IMR-90 (cell line): Measurements from ENCODE around the gene FAF2. TPM values are rescaled to one million over a fixed set of nuclear protein-coding genes. Genes with fewer than 3 reads are reported as not detected.

Experiments
- ATAC-seq: fragments of 200-7000 bp; cut with Tn5 transposase; 2 replicates; pipeline ENCODE4 v1.9.1; 2020; ENCODE audit warnings: low read depth, mild to moderate bottlenecking, moderate library complexity
- BruUV-seq: library from RNA; stranded (reverse); fragments of 400-500 nt; replicated peaks from 2 replicates; lab custom pipeline; 2021; lab: Mats Ljungman, UMichigan
- CTCF ChIA-PET: fragments of 300-600 bp; formaldehyde crosslinking; extraction: SDS; loops from one replicate; lab custom pipeline; 2021; ENCODE audit warnings: antibody characterized with exemption; lab: Yijun Ruan, JAX
- POLR2A ChIA-PET: fragments of 300-600 bp; sonication (Branson Sonifier 250); formaldehyde crosslinking; loops from one replicate; lab custom pipeline; 2022; ENCODE audit warnings: antibody characterized with exemption; ENCODE audit not compliant: unreplicated experiment; lab: Charles Lee
- DNase-seq: peaks from one replicate; pipeline ENCODE4 v3.0.0; 2013
- H2AFZ ChIP-seq: replicated peaks from 2 replicates; pipeline ENCODE3; 2013; ENCODE audit warnings: low read length, mild to moderate bottlenecking; ENCODE audit not compliant: poor library complexity
- H2AK5ac ChIP-seq: 2 replicates; pipeline ENCODE4 v1.6.1; 2013; ENCODE audit warnings: low read depth, low read length, inconsistent platforms
- H2AK9ac ChIP-seq: replicated peaks from 2 replicates; pipeline ENCODE3; 2013; ENCODE audit warnings: mild to moderate bottlenecking, low read depth, low read length, moderate library complexity; ENCODE audit not compliant: poor library complexity
- H2BK120ac ChIP-seq: 2 replicates; pipeline ENCODE4 v1.6.1; 2013; ENCODE audit warnings: low read depth, low read length, inconsistent platforms
- H2BK15ac ChIP-seq: 3 replicates; pipeline ENCODE4 v1.6.1; 2013; ENCODE audit warnings: low read depth, low read length, inconsistent platforms
- H2BK20ac ChIP-seq: 2 replicates; pipeline ENCODE4 v1.6.1; 2013; ENCODE audit warnings: low read depth, mild to moderate bottlenecking, inconsistent platforms, low read length, moderate library complexity
- H2BK5ac ChIP-seq: 2 replicates; pipeline ENCODE4 v1.6.1; 2013; ENCODE audit warnings: mild to moderate bottlenecking, low read depth, low read length, inconsistent platforms; ENCODE audit not compliant: poor library complexity, severe bottlenecking
- H3K14ac ChIP-seq: replicated peaks from 2 replicates; pipeline ENCODE4 v1.6.1; 2013; ENCODE audit warnings: low read depth, low read length, inconsistent platforms
- H3K18ac ChIP-seq: 2 replicates; pipeline ENCODE4 v1.6.1; 2013; ENCODE audit warnings: low read depth, low read length, control low read depth
- H3K23ac ChIP-seq: 2 replicates; pipeline ENCODE4 v1.6.1; 2013; ENCODE audit warnings: low read depth, low read length, inconsistent platforms
- H3K27ac ChIP-seq: 2 replicates; pipeline ENCODE4 v1.5.1; 2013; ENCODE audit warnings: mild to moderate bottlenecking, control low read depth, low read length; ENCODE audit not compliant: insufficient read depth
- H3K27me3 ChIP-seq: 2 replicates; pipeline ENCODE4 v1.6.1; 2013; ENCODE audit warnings: low read length; ENCODE audit not compliant: control insufficient read depth, insufficient read depth
- H3K36me3 ChIP-seq: 2 replicates; pipeline ENCODE4 v1.6.1; 2013; ENCODE audit warnings: low read length, mixed read lengths; ENCODE audit not compliant: control insufficient read depth, insufficient read depth
- H3K4ac ChIP-seq: 2 replicates; pipeline ENCODE4 v1.6.1; 2013; ENCODE audit warnings: low read depth, low read length, inconsistent platforms
- H3K4me1 ChIP-seq: 2 replicates; pipeline ENCODE4 v1.6.1; 2013; ENCODE audit warnings: low read length, mixed read lengths; ENCODE audit not compliant: control insufficient read depth, insufficient read depth
- H3K4me2 ChIP-seq: 2 replicates; pipeline ENCODE4 v1.6.1; 2013; ENCODE audit warnings: low read depth, mild to moderate bottlenecking, control low read depth, low read length, moderate library complexity
- H3K4me3 ChIP-seq: 2 replicates; pipeline ENCODE4 v1.5.1; 2013; ENCODE audit warnings: low read depth, mild to moderate bottlenecking, control low read depth, low read length, moderate library complexity; ENCODE audit not compliant: insufficient read depth
- H3K56ac ChIP-seq: 2 replicates; pipeline ENCODE4 v1.6.1; 2013; ENCODE audit warnings: low read length, inconsistent platforms; ENCODE audit not compliant: insufficient read depth; ENCODE audit errors: extremely low read depth
- H3K79me1 ChIP-seq, 2 experiments: 2 replicates each; pipeline ENCODE4 v1.6.1; 2013; ENCODE audit warnings: low read length in 2 of 2, inconsistent platforms in 1 of 2, low read depth in 1 of 2
- H3K9ac ChIP-seq: 2 replicates; pipeline ENCODE4 v1.6.1; 2013; ENCODE audit warnings: low read depth, low read length, control low read depth
- H3K9me1 ChIP-seq: 2 replicates; pipeline ENCODE4 v1.6.1; 2013; ENCODE audit warnings: low read length, inconsistent platforms; ENCODE audit not compliant: insufficient read depth
- H3K9me3 ChIP-seq: 2 replicates; pipeline ENCODE4 v1.6.1; 2013; ENCODE audit warnings: low read length; ENCODE audit not compliant: control insufficient read depth, insufficient read depth
- H4K20me1 ChIP-seq: 2 replicates; pipeline ENCODE4 v1.6.1; 2013; ENCODE audit warnings: low read length, inconsistent platforms; ENCODE audit not compliant: insufficient read depth
- H4K5ac ChIP-seq: 2 replicates; pipeline ENCODE4 v1.6.1; 2013; ENCODE audit warnings: mild to moderate bottlenecking, low read depth, low read length, control low read depth
- H4K8ac ChIP-seq, 2 experiments: 2 replicates each; pipeline ENCODE4 v1.6.1; 2013; ENCODE audit warnings: low read depth in 2 of 2, low read length in 2 of 2, control low read depth in 1 of 2, inconsistent platforms in 1 of 2
- H4K91ac ChIP-seq: 2 replicates; pipeline ENCODE4 v1.6.1; 2013; ENCODE audit warnings: low read depth, low read length, inconsistent platforms; ENCODE audit not compliant: insufficient read depth
- BHLHE40 ChIP-seq: fragments of 150-350 bp; IDR thresholded peaks from 2 replicates; pipeline ENCODE4 v1.6.1; 2016; ENCODE audit warnings: mild to moderate bottlenecking, low read depth, low read length
- CEBPB ChIP-seq: IDR thresholded peaks from 2 replicates; pipeline ENCODE4 v1.6.1; 2012; ENCODE audit warnings: low read depth, low read length, improper control_type of control experiment
- CTCF ChIP-seq: conservative IDR thresholded peaks from 2 replicates; pipeline ENCODE4 v1.5.1; 2012; ENCODE audit warnings: mild to moderate bottlenecking, low read depth, low read length, improper control_type of control experiment
- FOS ChIP-seq: fragments of 150-350 bp; IDR thresholded peaks from 2 replicates; pipeline ENCODE4 v1.6.1; 2016; ENCODE audit warnings: low read depth, low read length
- MAFK ChIP-seq: IDR thresholded peaks from 2 replicates; pipeline ENCODE4 v1.6.1; 2012; ENCODE audit warnings: low read depth, low read length, improper control_type of control experiment
- MAZ ChIP-seq: IDR thresholded peaks from 2 replicates; pipeline ENCODE4 v1.6.1; 2012; ENCODE audit warnings: low read depth, mild to moderate bottlenecking, low read length, improper control_type of control experiment, moderate library complexity, borderline replicate concordance
- MXI1 ChIP-seq: IDR thresholded peaks from 2 replicates; pipeline ENCODE4 v1.6.1; 2012; ENCODE audit warnings: low read depth, mild to moderate bottlenecking, low read length, moderate library complexity, borderline replicate concordance
- POLR2A ChIP-seq: IDR thresholded peaks from 2 replicates; pipeline ENCODE4 v1.6.1; 2012; ENCODE audit warnings: mild to moderate bottlenecking, low read depth, low read length
- RAD21 ChIP-seq: IDR thresholded peaks from 2 replicates; pipeline ENCODE4 v1.6.1; 2012; ENCODE audit warnings: low read length, improper control_type of control experiment
- RCOR1 ChIP-seq: IDR thresholded peaks from 2 replicates; pipeline ENCODE4 v1.6.1; 2012; ENCODE audit warnings: mild to moderate bottlenecking, low read length, improper control_type of control experiment; ENCODE audit not compliant: insufficient replicate concordance
- RFX5 ChIP-seq: IDR thresholded peaks from 2 replicates; pipeline ENCODE4 v1.8.0; 2012; ENCODE audit warnings: low read depth, mild to moderate bottlenecking, low read length, moderate library complexity
- SMC3 ChIP-seq: fragments of 150-350 bp; IDR thresholded peaks from 2 replicates; pipeline ENCODE4 v1.6.1; 2016; ENCODE audit warnings: low read depth, mild to moderate bottlenecking, antibody characterized with exemption, low read length, moderate library complexity
- USF2 ChIP-seq: fragments of 150-350 bp; IDR thresholded peaks from 2 replicates; pipeline ENCODE4 v1.6.1; 2017; ENCODE audit warnings: mild to moderate bottlenecking, antibody characterized with exemption, low read length, low read depth
- WGBS, 2 experiments: methylation state at CpG; one replicate each; pipeline versions ENCODE4 v1.1.5 to v1.1.7; 2013; ENCODE audit warnings: missing lambda C conversion rate in 2 of 2; ENCODE audit not compliant: insufficient read length in 1 of 2; ENCODE audit errors: extremely low coverage in 2 of 2; 5-methylcytosine and 5-hydroxymethylcytosine counted together
- dilution Hi-C: fragments of 300-500 bp; cut with HindIII; formaldehyde crosslinking; loops from one replicate; pipeline ENCODE4 v1.14.3; 2018; ENCODE audit warnings: low sequenced_read_pairs; ENCODE audit not compliant: unreplicated experiment
- in situ Hi-C: fragments of 300-500 bp; cut with MboI; formaldehyde crosslinking; loops from 3 replicates; pipeline ENCODE4 v1.14.3; 2019; ENCODE audit warnings: low sequenced_read_pairs, inconsistent platforms, mixed read lengths
- intact Hi-C: fragments of 100-400 bp; cut with micrococcal nuclease; formaldehyde crosslinking; loops from 2 replicates; pipeline ENCODE4 v1.10.0; 2022
- polyA plus RNA-seq, 3 experiments: library from polyadenylated mRNA; depleted of rRNA; stranded (reverse); fragments of >200 nt; gene quantifications; 2 replicates each; pipeline ENCODE4 v1.2.3, GENCODE V29; 2012; ENCODE audit warnings: low replicate concordance in 1 of 3
- total RNA-seq: library from RNA; depleted of rRNA; stranded (reverse); fragments of >200 nt; gene quantifications from 2 replicates; pipeline ENCODE4 v1.2.3, GENCODE V29; 2012
- TF ChIP-seq, protein P1 (sequence below): fragments of 150-350 bp; IDR thresholded peaks from 2 replicates; pipeline ENCODE4 v1.6.1; 2016; ENCODE audit warnings: low read depth, mild to moderate bottlenecking, low read length, moderate library complexity, borderline replicate concordance

The FAF2 gene
- total and polyA plus RNA-seq, 2 of the 4 experiments (the other 2 are of a cell fraction), result 32.9 to 47.0 TPM

- POLR2A ChIA-PET, result no interaction called here
- in situ Hi-C loops, result no loop called here
Observed at GRCh38 chr5:176401281-176402205, 46.6 kb upstream of the FAF2 start.

More at GRCh38 chr5:176401281-176402205, 46.6 kb upstream of the FAF2 start:
- WGBS, 2 experiments, result 72% methylated on average over 15 of the region's 22 CpGs; no CpG with 5 or more reads in 1 of the 2 experiments
- intact Hi-C loops, result no loop called here
- no peak for DNase-seq
- TF ChIP-seq SMC3 (no peak), MAFK (no peak), POLR2A (no peak), RCOR1 (no peak), MAZ (no peak), FOS (no peak), BHLHE40 (no peak), MXI1 (no peak), CTCF (no peak), RFX5 (no peak), USF2 (no peak), CEBPB (no peak), RAD21 (no peak)
- TF ChIP-seq, protein P1, sequence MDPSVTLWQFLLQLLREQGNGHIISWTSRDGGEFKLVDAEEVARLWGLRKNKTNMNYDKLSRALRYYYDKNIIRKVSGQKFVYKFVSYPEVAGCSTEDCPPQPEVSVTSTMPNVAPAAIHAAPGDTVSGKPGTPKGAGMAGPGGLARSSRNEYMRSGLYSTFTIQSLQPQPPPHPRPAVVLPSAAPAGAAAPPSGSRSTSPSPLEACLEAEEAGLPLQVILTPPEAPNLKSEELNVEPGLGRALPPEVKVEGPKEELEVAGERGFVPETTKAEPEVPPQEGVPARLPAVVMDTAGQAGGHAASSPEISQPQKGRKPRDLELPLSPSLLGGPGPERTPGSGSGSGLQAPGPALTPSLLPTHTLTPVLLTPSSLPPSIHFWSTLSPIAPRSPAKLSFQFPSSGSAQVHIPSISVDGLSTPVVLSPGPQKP, result no peak
- Histone ChIP-seq H3K27ac (no peak overlapping the region), H2BK120ac (no peak overlapping the region), H2AK5ac (no peak overlapping the region), H2BK20ac (no peak overlapping the region), H3K4me2 (no peak overlapping the region), H3K9me1 (no peaks in the 10 kb centered on the region), H4K5ac (no peak overlapping the region), H3K56ac (no peak overlapping the region), H3K14ac (no peak overlapping the region), H4K20me1 (peaks cover 4% of the 10 kb centered on the region; the same call in 1 of the 2 replicates), H4K8ac (no peak overlapping the region), H3K4me3 (no peak overlapping the region), H4K91ac (no peak overlapping the region), H3K9me3 (no peaks in the 10 kb centered on the region), H2AK9ac (no peak overlapping the region), H3K4me1 (no peaks in the 10 kb centered on the region), H3K23ac (no peak overlapping the region), H3K4ac (no peak overlapping the region), H3K18ac (no peak overlapping the region), H2BK15ac (no peak overlapping the region), H3K9ac (no peak overlapping the region), H3K36me3 (peaks cover 20% of the 10 kb centered on the region), H2AFZ (no peak overlapping the region), H3K27me3 (no peaks in the 10 kb centered on the region), H3K79me1 (peaks cover 6 to 13% of the 10 kb centered on the region in 2 experiments; a peak in 3 of 4 replicates), H2BK5ac (no peak overlapping the region)
- dilution Hi-C loops, result no loop called here
- no peak for ATAC-seq
- BruUV-seq, result no TSS peak
- CTCF ChIA-PET, result interaction anchor here (1.0 kb wide), 1 partner anchor 10 kb away, joined by 3 read pairs; no protein-coding TSS in a partner anchor
